ENCODE results near the gene ADAM17. TPM values are rescaled to one million over a fixed set of nuclear protein-coding genes. Genes with fewer than 3 reads are reported as not detected.

ADAM17 gene
- total and polyA plus RNA-seq, 10 of the 15 experiments (the other 5 are each of a cell fraction or from before 2014, with no cell fraction given), result 2.3 to 18.5 (median 13.4) TPM

DNA sequence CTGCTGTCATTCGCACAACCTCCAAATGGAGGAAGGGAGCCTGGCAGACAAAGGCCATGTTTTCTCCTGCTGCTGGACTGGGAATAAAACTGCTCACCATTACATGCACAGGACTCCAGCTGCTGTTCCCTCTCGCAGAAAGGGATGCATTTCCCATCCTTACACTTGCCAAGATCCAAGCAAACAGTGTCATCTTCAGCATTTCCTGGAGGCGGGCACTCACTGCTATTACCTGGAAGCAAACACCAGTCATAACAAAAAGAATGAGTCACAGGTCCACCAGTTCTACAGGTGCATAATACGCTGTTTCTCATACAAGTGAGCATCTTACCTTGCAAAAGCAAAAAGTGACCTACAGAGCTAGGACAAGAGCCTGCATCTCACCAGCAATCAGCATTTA lies 58.6 kb downstream of the ADAM17 start:
- peaks cover 17 to 26% of the 10 kb centered on the region in 2 experiments for H3K36me3 ChIP-seq (ENCODE audit: control insufficient read depth in 2 of 2, insufficient read depth in 2 of 2, low read length in 1 of 2)
- 58% methylated on average over 4 of the region's 4 CpGs for WGBS (ENCODE audit: insufficient coverage, insufficient replicate concordance, low lambda C conversion rate, missing lambda C conversion rate)

More for the DNA sequence above, 58.6 kb downstream of the ADAM17 start:
- Histone ChIP-seq H3K9ac (ENCODE audit: control insufficient read depth, insufficient read depth, low read length) (no peak overlapping the region), H3K27ac (ENCODE audit: control insufficient read depth, insufficient read depth) (no peak overlapping the region), H2AFZ (ENCODE audit: control insufficient read depth, low read depth, low read length) (no peak overlapping the region), H3K4me2 (ENCODE audit: control insufficient read depth, insufficient read depth) (no peak overlapping the region), H3K27me3 (replicated peaks in 1 of 2; ENCODE audit: control insufficient read depth in 2 of 2, insufficient read depth in 2 of 2, low read length in 1 of 2) (no peaks in the 10 kb centered on the region), H3K4me1 (ENCODE audit: control insufficient read depth, insufficient read depth, low read length) (no peaks in the 10 kb centered on the region), H4K20me1 (ENCODE audit: control insufficient read depth, insufficient read depth) (no peaks in the 10 kb centered on the region), H3K79me2 (ENCODE audit: control insufficient read depth, insufficient read depth, low read length) (no peaks in the 10 kb centered on the region), H3K4me3 (no peak overlapping the region), H3K9me3 (replicated peaks; ENCODE audit: control insufficient read depth, insufficient read depth, low read length) (no peaks in the 10 kb centered on the region)
- ChIA-PET POLR2A (no interaction called here), SMC1A (ENCODE audit: uncharacterized antibody, unreplicated experiment) (no interaction called here), CTCF (no interaction called here), RAD21 (ENCODE audit: unreplicated experiment) (no interaction called here)
- no peak for FAIRE-seq
- in situ Hi-C loops (cut with MboI), result no loop called here
- DNase-seq (ENCODE audit: low read depth, low spot score), result no peak
- no TSS peak for BruUV-seq (replicated peaks)
- TF ChIP-seq, protein P1, sequence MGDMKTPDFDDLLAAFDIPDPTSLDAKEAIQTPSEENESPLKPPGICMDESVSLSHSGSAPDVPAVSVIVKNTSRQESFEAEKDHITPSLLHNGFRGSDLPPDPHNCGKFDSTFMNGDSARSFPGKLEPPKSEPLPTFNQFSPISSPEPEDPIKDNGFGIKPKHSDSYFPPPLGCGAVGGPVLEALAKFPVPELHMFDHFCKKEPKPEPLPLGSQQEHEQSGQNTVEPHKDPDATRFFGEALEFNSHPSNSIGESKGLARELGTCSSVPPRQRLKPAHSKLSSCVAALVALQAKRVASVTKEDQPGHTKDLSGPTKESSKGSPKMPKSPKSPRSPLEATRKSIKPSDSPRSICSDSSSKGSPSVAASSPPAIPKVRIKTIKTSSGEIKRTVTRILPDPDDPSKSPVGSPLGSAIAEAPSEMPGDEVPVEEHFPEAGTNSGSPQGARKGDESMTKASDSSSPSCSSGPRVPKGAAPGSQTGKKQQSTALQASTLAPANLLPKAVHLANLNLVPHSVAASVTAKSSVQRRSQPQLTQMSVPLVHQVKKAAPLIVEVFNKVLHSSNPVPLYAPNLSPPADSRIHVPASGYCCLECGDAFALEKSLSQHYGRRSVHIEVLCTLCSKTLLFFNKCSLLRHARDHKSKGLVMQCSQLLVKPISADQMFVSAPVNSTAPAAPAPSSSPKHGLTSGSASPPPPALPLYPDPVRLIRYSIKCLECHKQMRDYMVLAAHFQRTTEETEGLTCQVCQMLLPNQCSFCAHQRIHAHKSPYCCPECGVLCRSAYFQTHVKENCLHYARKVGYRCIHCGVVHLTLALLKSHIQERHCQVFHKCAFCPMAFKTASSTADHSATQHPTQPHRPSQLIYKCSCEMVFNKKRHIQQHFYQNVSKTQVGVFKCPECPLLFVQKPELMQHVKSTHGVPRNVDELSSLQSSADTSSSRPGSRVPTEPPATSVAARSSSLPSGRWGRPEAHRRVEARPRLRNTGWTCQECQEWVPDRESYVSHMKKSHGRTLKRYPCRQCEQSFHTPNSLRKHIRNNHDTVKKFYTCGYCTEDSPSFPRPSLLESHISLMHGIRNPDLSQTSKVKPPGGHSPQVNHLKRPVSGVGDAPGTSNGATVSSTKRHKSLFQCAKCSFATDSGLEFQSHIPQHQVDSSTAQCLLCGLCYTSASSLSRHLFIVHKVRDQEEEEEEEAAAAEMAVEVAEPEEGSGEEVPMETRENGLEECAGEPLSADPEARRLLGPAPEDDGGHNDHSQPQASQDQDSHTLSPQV (IDR thresholded peaks at IDR 0.05), result no peak
- TF ChIP-seq MYB (IDR thresholded peaks at IDR 0.05; ENCODE audit: borderline replicate concordance, low read depth, low read length), result no peak
- no peak for TF ChIP-seq SUPT20H (IDR thresholded peaks at IDR 0.05; ENCODE audit: borderline replicate concordance, control insufficient read depth, low read depth, low read length)
- TF ChIP-seq HDAC2 (IDR thresholded peaks at IDR 0.05), result no peak
- TF ChIP-seq, protein P2, sequence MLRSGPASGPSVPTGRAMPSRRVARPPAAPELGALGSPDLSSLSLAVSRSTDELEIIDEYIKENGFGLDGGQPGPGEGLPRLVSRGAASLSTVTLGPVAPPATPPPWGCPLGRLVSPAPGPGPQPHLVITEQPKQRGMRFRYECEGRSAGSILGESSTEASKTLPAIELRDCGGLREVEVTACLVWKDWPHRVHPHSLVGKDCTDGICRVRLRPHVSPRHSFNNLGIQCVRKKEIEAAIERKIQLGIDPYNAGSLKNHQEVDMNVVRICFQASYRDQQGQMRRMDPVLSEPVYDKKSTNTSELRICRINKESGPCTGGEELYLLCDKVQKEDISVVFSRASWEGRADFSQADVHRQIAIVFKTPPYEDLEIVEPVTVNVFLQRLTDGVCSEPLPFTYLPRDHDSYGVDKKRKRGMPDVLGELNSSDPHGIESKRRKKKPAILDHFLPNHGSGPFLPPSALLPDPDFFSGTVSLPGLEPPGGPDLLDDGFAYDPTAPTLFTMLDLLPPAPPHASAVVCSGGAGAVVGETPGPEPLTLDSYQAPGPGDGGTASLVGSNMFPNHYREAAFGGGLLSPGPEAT (IDR thresholded peaks at IDR 0.05; ENCODE audit: low read depth), result no peak
- intact Hi-C loops (cut with micrococcal nuclease; ENCODE audit: unreplicated experiment), result no loop called here
- ATAC-seq, result no peak

Measured in GM12878 (cell line).